Activated T-helper 17 cell treated with anti-CD3 and anti-CD28 coated beads, Interleukin-2, amount 50 U/mL, for 72 hours (primary cell): ENCODE data around the gene FGD4. TPM values are rescaled to one million over a fixed set of nuclear protein-coding genes. Genes with fewer than 3 reads are reported as not detected.
A peak's percentile ranks its signal among the peaks of the same experiment; 100 is the strongest.

Experiments used
- ATAC-seq: fragments of 150-1000 bp; cut with Tn5 transposase; replicated peaks from 2 replicates; pipeline ENCODE4 v1.10.0; 2021; ENCODE audit warnings: mild to moderate bottlenecking, moderate library complexity
- H3K27ac Mint-ChIP-seq: one replicate; pipeline ENCODE4 v1.8.0; 2022; ENCODE audit warnings: mixed read lengths
- H3K27me3 Mint-ChIP-seq: one replicate; pipeline ENCODE4 v1.8.0; 2022; ENCODE audit warnings: mixed read lengths
- H3K36me3 Mint-ChIP-seq: one replicate; pipeline ENCODE4 v1.8.0; 2022; ENCODE audit warnings: low read depth, mild to moderate bottlenecking, mixed read lengths
- H3K4me1 Mint-ChIP-seq: one replicate; pipeline ENCODE4 v1.8.0; 2022; ENCODE audit warnings: mixed read lengths
- H3K4me3 Mint-ChIP-seq: one replicate; pipeline ENCODE4 v1.8.0; 2022; ENCODE audit warnings: mild to moderate bottlenecking, mixed read lengths
- H3K9me3 Mint-ChIP-seq: one replicate; pipeline ENCODE4 v1.8.0; 2022; ENCODE audit warnings: mixed read lengths
- total RNA-seq, 2 donors: library from RNA; stranded (reverse); gene quantifications; one replicate each; pipeline ENCODE4 v1.2.3, GENCODE V29; 2022

The FGD4 gene
- under 1 TPM; 0.21 to 0.32 TPM for total RNA-seq

DNA sequence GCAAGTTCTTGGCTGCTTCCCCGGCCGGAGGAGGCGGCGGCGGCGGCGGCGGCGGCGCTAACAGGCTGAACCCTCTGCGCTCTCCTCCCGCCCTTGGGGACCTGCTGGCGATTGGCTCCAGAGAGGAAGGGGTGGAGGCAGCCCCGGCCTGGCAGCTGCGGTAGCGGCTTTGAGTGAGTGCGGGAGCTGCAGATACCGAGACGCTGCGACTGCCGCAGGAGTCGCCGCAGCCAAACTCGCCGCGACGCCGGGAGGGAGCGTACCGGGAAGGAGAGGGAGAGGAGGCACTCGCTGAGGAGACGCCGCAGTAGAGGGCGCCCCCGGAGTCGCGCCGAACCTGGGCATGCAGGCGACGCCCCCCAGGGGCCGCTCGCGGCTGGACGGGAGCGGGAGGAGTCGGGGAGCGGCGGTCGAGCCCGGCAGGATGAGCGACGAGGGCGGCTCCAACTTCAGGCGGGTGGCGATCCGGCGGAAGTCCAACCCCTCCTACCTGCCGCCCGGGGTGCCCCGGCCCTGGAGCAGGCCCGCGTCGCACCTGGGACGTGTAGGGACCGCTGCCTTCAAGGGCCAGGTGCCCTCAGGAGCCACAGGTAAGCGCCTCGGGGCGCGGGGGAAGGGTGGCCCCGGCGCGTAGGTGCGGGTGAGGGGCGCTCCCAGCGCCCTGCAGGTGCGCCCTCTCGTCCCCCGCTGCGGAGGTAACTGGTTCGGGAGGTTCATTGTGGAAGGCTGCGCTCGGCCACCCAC, at the start of gene FGD4:
FGD4 (plus strand) TSS at position 189 of the 744 bp plus-strand sequence.
- no peak within 1 kb of the TSS for H3K27ac Mint-ChIP-seq
- no peaks in the 10 kb centered on the region for H3K4me1 Mint-ChIP-seq
- H3K9me3 Mint-ChIP-seq: no peaks in the 10 kb centered on the region
- ATAC-seq: peak; percentile 92
- peaks cover 30% of the 10 kb centered on the region for H3K27me3 Mint-ChIP-seq
- no peaks in the 10 kb centered on the region for H3K36me3 Mint-ChIP-seq
- H3K4me3 Mint-ChIP-seq: peak within 1 kb of the TSS; percentile 75

DNA sequence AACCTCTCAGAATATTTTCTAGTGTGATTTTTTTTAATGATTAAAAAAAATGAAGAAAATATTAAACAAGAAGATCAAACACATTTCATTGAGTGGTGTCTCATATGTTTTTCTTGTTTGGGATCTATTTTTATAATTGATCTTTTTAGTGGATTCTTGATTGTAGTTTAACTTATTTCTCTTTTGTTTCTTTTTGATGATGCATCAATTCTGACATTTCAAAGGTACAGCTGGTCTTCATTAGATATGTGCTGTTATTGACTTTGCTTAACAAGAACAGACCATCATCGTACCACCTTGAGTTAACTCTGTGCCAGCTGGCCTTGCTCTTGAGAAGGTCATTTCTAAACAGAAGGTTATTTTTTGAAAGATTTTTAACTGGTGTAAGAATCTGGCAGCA, 45.8 kb upstream of the FGD4 start:
- Mint-ChIP-seq H3K27ac (no peak overlapping the region), H3K9me3 (no peaks in the 10 kb centered on the region), H3K4me3 (no peak overlapping the region), H3K27me3 (no peaks in the 10 kb centered on the region), H3K4me1 (no peaks in the 10 kb centered on the region), H3K36me3 (no peaks in the 10 kb centered on the region)
- ATAC-seq: no peak

DNA sequence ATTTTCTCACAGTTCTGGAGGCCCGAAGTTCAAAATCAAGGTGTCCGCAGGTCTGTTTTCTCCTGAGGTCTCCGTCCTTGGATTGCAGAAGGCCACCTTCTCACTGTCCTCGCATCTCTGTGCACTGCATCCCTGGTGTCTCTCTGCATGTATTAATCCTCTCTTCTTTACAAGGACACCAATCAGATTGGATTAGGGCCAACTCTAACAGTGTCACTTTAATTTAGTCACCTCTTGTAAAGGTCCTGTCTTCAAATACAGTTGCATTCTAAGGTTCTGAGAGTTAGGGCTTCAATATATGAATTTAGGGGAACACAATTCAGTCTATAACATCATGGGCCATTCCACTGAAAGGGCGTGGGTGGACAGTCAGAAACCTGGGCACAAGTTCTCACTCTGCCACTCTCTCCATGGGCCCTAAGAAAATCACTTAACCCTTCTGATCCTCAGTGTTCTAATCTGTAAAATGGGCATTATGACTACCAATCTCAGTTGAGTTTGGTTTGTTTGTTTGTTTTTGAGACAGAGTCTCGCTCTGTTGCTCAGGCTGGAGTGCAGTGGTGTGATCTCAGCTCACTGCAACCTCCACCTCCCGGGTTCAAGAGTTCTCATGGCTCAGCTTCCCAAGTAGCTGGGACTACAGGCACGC, 41.6 kb upstream of the FGD4 start:
- Mint-ChIP-seq H3K4me1 (no peaks in the 10 kb centered on the region), H3K9me3 (no peaks in the 10 kb centered on the region), H3K27me3 (no peaks in the 10 kb centered on the region), H3K4me3 (no peak overlapping the region), H3K27ac (no peak overlapping the region), H3K36me3 (no peaks in the 10 kb centered on the region)
- ATAC-seq: no peak

DNA sequence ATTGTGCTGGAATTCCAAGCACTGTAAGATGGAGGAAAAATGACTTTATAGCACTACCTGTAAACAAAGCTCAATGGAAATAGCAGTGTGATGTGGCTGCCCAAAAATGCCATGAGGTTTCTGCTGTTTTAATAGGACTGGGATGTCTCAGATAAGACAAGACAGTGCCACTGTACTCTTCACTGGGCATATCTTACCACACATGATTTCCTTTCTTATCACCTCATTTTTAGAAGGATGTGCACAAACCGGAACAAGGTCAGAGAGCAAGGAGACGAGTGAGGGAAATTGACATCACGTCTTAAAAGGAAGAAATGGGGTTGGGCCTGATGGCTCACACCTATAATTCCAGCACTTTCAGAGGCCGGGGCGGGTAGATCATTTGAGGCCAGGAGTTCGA, 38.4 kb upstream of the FGD4 start:
- no peaks in the 10 kb centered on the region for H3K9me3 Mint-ChIP-seq
- H3K27ac Mint-ChIP-seq: no peak overlapping the region
- no peak overlapping the region for H3K4me3 Mint-ChIP-seq
- no peaks in the 10 kb centered on the region for H3K36me3 Mint-ChIP-seq
- no peak for ATAC-seq
- H3K4me1 Mint-ChIP-seq: no peaks in the 10 kb centered on the region
- H3K27me3 Mint-ChIP-seq: no peaks in the 10 kb centered on the region

- H3K4me3 Mint-ChIP-seq: no peak overlapping the region
- no peaks in the 10 kb centered on the region for H3K27me3 Mint-ChIP-seq
- ATAC-seq: no peak
- no peak overlapping the region for H3K27ac Mint-ChIP-seq
- no peaks in the 10 kb centered on the region for H3K9me3 Mint-ChIP-seq
- H3K36me3 Mint-ChIP-seq: no peaks in the 10 kb centered on the region
- H3K4me1 Mint-ChIP-seq: no peaks in the 10 kb centered on the region
These were observed 36.5 kb upstream of the FGD4 start for GRCh38 chr12:32362892-32363291.

- Mint-ChIP-seq H3K4me3 (no peak overlapping the region), H3K4me1 (no peaks in the 10 kb centered on the region), H3K9me3 (no peaks in the 10 kb centered on the region), H3K27ac (no peak overlapping the region), H3K27me3 (no peaks in the 10 kb centered on the region), H3K36me3 (no peaks in the 10 kb centered on the region)
- ATAC-seq: peak; percentile 47
These were observed 33.8 kb upstream of the FGD4 start for GRCh38 chr12:32365473-32366064.

- no peaks in the 10 kb centered on the region for H3K36me3 Mint-ChIP-seq
- no peaks in the 10 kb centered on the region for H3K27me3 Mint-ChIP-seq
- H3K27ac Mint-ChIP-seq: no peak overlapping the region
- H3K9me3 Mint-ChIP-seq: no peaks in the 10 kb centered on the region
- no peaks in the 10 kb centered on the region for H3K4me1 Mint-ChIP-seq
- no peak overlapping the region for H3K4me3 Mint-ChIP-seq
- no peak for ATAC-seq
These were observed 32.6 kb upstream of the FGD4 start for GRCh38 chr12:32366714-32367113.

GRCh38 chr12:32367381-32367780, 32.0 kb upstream of the FGD4 start:
- no peaks in the 10 kb centered on the region for H3K36me3 Mint-ChIP-seq

DNA sequence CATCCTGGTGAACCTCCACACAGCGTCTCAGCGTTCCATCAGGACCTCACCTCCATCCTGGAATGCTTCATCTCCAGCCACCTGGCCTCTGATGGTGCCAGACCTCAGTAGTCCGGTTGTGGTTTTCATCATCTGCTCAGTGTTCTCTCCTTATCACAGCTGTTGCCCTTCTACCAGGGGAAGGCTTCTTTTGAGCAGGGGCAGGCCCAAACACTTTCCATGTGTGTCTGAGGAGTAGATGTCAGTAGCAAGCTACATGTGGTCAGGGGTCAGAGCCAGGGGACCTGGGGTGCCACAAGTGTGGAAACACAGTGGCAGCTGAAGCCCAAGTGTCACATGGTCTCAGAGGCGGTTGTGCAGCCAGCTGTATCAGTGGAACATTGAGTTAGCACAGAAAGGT, 30.2 kb upstream of the FGD4 start:
- no peaks in the 10 kb centered on the region for H3K9me3 Mint-ChIP-seq
- no peaks in the 10 kb centered on the region for H3K4me1 Mint-ChIP-seq
- H3K4me3 Mint-ChIP-seq: no peak overlapping the region
- H3K36me3 Mint-ChIP-seq: no peaks in the 10 kb centered on the region
- H3K27me3 Mint-ChIP-seq: no peaks in the 10 kb centered on the region
- no peak for ATAC-seq
- no peak overlapping the region for H3K27ac Mint-ChIP-seq

More at GRCh38 chr12:32367381-32367780, 32.0 kb upstream of the FGD4 start:
- no peak overlapping the region for H3K4me3 Mint-ChIP-seq
- no peaks in the 10 kb centered on the region for H3K4me1 Mint-ChIP-seq
- H3K27me3 Mint-ChIP-seq: no peaks in the 10 kb centered on the region
- H3K27ac Mint-ChIP-seq: no peak overlapping the region
- no peak for ATAC-seq
- no peaks in the 10 kb centered on the region for H3K9me3 Mint-ChIP-seq

DNA sequence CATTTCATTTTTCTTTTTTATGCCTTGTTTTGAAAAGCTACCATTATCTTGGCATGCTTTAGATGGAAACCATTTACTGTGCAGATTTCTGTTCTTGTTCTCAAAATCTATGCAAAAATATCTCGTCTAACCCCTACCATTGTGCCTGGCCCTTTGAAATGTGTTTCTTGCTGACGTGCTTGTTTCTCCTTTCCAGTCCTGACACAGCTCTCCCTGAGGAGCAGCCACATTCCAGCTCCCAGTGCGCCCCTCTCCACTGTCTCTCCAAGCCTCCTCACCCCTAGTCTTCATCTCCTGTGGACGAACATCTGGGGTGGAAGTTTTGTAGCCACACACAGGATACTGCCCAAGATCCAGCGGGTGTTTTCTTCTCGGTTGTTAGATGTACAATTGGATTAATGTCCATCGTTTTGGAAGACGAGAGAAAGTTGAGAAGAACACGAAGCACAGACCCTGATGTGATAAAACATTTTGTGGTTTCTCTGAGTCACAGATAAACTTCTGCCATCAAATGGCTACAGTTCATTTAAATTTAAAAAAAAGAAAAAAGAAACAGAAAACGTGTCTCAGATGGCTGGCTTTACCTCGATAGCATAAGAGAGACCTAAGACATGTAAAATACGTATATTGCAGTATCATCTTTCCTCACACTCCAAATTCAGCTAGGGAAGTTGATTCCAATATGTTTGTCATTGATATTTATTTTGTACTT, 21.9 kb upstream of the FGD4 start:
- H3K4me1 Mint-ChIP-seq: no peaks in the 10 kb centered on the region
- no peaks in the 10 kb centered on the region for H3K9me3 Mint-ChIP-seq
- H3K36me3 Mint-ChIP-seq: no peaks in the 10 kb centered on the region
- no peak overlapping the region for H3K27ac Mint-ChIP-seq
- no peak for ATAC-seq
- no peak overlapping the region for H3K4me3 Mint-ChIP-seq
- no peaks in the 10 kb centered on the region for H3K27me3 Mint-ChIP-seq

- no peaks in the 10 kb centered on the region for H3K36me3 Mint-ChIP-seq
These were observed 20.1 kb upstream of the FGD4 start for GRCh38 chr12:32379213-32379612.

DNA sequence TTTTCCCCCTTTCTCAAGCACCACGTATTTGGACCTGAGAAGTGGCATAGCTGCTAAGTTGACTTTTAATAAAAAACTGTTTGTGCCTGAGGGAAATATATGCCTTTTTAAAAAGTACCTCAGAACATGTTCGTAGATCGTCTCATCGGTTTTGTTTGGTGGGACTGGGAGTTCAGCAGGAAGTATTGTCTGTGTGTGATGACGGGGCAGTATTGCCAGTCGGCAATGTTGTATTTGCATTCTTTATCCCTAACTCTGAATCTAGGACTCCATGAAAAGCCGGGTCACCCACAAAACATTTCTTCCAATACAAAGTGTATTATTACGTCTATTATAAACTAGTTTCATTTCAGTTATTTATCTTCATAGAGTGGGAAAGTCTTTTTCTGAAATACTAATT, 19.7 kb upstream of the FGD4 start:
- Mint-ChIP-seq H3K4me3 (no peak overlapping the region), H3K4me1 (no peaks in the 10 kb centered on the region), H3K27ac (no peak overlapping the region), H3K27me3 (no peaks in the 10 kb centered on the region), H3K9me3 (no peaks in the 10 kb centered on the region), H3K36me3 (no peaks in the 10 kb centered on the region)
- ATAC-seq: no peak

More at GRCh38 chr12:32379213-32379612, 20.1 kb upstream of the FGD4 start:
- no peaks in the 10 kb centered on the region for H3K27me3 Mint-ChIP-seq
- no peak overlapping the region for H3K27ac Mint-ChIP-seq
- no peak overlapping the region for H3K4me3 Mint-ChIP-seq
- no peaks in the 10 kb centered on the region for H3K4me1 Mint-ChIP-seq
- no peaks in the 10 kb centered on the region for H3K9me3 Mint-ChIP-seq
- ATAC-seq: no peak

DNA sequence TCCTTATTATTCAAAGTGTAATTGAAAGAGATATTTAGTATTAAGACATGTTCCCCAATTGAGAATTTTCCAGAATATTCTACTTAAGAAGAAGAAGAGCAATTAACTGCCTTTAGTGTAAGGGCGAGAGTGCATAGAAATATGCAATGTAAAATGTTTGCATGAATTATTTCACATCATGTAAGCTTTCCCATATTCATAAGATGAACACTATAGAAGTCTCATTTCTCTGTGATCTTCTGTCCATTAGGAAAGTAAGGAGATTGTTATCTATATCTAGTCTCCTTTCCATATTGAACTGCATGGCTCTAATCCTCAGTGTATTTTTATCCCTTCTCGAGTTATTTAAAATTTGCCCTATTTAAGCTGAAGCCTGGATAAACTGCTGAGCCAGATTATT, 17.1 kb upstream of the FGD4 start:
- H3K27ac Mint-ChIP-seq: no peak overlapping the region

DNA sequence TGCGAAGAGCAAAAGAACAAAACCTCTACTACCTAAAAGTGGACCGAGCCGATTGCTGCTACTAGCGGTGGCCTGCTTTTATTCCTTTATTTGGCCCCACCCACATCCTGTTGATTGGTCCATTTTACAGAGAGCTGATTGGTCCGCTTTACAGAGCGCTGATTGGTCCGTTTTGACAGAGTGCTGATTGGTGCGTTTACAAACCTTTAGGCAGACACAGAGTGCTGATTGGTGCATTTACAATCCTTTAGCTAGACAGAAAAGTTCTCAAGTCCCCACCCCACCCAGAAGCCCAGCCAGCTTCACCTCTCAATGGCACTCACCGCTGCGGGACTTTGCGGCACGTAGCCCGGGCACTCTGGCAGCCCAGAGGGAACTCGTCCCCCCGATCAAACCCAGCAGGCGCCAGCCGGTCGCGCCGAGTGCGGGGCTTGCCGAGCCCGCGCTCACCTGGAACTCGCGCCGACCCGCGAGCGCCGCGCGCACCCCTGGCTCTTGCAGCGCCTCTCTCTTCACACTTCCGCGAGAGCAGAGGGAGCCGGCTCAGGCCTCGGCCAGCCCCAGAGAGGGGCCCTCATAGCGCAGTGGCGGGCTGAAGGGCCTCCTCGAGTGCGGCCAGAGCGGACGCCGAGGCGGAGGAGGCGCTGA, 8.7 kb upstream of the FGD4 start:
- peaks cover 4% of the 10 kb centered on the region for H3K27me3 Mint-ChIP-seq
- no peak overlapping the region for H3K27ac Mint-ChIP-seq
- peak; percentile 44 for ATAC-seq
- no peaks in the 10 kb centered on the region for H3K4me1 Mint-ChIP-seq
- H3K4me3 Mint-ChIP-seq: peak overlapping the region; percentile 50
- no peaks in the 10 kb centered on the region for H3K36me3 Mint-ChIP-seq
- no peaks in the 10 kb centered on the region for H3K9me3 Mint-ChIP-seq

More for the DNA sequence above, 17.1 kb upstream of the FGD4 start:
- no peaks in the 10 kb centered on the region for H3K27me3 Mint-ChIP-seq
- H3K9me3 Mint-ChIP-seq: no peaks in the 10 kb centered on the region
- no peak for ATAC-seq
- H3K4me3 Mint-ChIP-seq: no peak overlapping the region
- H3K4me1 Mint-ChIP-seq: no peaks in the 10 kb centered on the region
- H3K36me3 Mint-ChIP-seq: no peaks in the 10 kb centered on the region
